Tibial artery (tissue), 4 donors: Measurements from ENCODE around the gene CCL13.

Experiments used
- DNase-seq, 2 donors: peaks; one replicate each; pipeline ENCODE4 v3.0.0-alpha.2; 2019
- H3K27ac ChIP-seq, 2 donors: fragments of 200-600 bp; sonication (generic) in 1 of 2; 1 replicate in 1 of 2; 2 replicates in 1 of 2; pipeline ENCODE4 v1.5.1; 2018 to 2019; ENCODE audit warnings: mild to moderate bottlenecking in 1 of 2
- H3K27me3 ChIP-seq, 2 donors: fragments of 200-600 bp; sonication (generic) in 1 of 2; one replicate each; pipeline versions ENCODE4 v1.5.1 to v1.6.0; 2016 to 2019
- H3K36me3 ChIP-seq, 3 donors: fragments of 200-600 bp; sonication (generic) in 2 of 3; one replicate each; pipeline ENCODE4 v1.5.1; 2016 to 2019; ENCODE audit warnings: mild to moderate bottlenecking in 2 of 3
- H3K4me1 ChIP-seq, 4 donors: fragments of 200-600 bp; sonication (generic) in 2 of 4; 1 replicate in 3 of 4; 2 replicates in 1 of 4; pipeline ENCODE4 v1.5.1; 2016 to 2019
- H3K4me3 ChIP-seq, 2 donors: fragments of 200-600 bp; sonication (generic) in 1 of 2; 1 replicate in 1 of 2; 2 replicates in 1 of 2; pipeline ENCODE4 v1.5.1; 2018 to 2019; ENCODE audit warnings: mild to moderate bottlenecking in 2 of 2
- H3K9me3 ChIP-seq, 3 donors: fragments of 200-600 bp; sonication (generic) in 1 of 3; one replicate each; pipeline ENCODE4 v1.5.1; 2016 to 2019
- intact Hi-C: fragments of 100-400 bp; cut with DNase I; formaldehyde crosslinking; loops from one replicate; pipeline ENCODE4 v1.15.0; 2023; ENCODE audit warnings: low total_unique reads
- TF ChIP-seq, protein P1 (sequence below), 2 experiments: fragments of 200-600 bp in 1 of 2; fragments of 450-650 bp in 1 of 2; IDR thresholded peaks; one replicate each; pipeline ENCODE4 v1.5.1; 2017 to 2019; ENCODE audit warnings: antibody characterized with exemption in 2 of 2, mild to moderate bottlenecking in 1 of 2, moderate library complexity in 1 of 2

Gene CCL13

DNA sequence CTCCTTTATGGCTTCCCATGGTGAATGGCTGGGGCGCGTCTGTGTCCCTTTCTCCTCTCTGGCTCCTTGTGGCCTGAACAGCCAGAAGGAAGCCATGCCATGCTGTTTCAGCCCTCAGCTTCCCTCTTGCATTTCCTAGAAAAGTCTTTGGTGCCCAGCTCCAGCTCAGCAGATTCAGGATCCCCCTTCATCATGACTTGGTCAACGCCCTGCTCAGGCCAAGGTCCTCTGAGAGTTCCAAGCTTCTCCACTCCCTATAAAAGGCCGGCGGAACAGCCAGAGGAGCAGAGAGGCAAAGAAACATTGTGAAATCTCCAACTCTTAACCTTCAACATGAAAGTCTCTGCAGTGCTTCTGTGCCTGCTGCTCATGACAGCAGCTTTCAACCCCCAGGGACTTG, at the start of gene CCL13:
CCL13 (plus strand) TSS at position 287 of the 400 bp plus-strand sequence; CDS start at position 334, 47 bp downstream.
- Histone ChIP-seq H3K27ac (peak within 1 kb of the TSS in 1 of 2 donors; percentile 49), H3K27me3 (no peaks in the 10 kb centered on the region), H3K36me3 (no peaks in the 10 kb centered on the region), H3K4me3 (no peak within 1 kb of the TSS), H3K9me3 (no peaks in the 10 kb centered on the region), H3K4me1 (peaks cover 0 to 18% (median 4%) of the 10 kb centered on the region in 4 donors)
- DNase-seq, result peak in 1 of 2 donors; percentile 43
- TF ChIP-seq, protein P1, sequence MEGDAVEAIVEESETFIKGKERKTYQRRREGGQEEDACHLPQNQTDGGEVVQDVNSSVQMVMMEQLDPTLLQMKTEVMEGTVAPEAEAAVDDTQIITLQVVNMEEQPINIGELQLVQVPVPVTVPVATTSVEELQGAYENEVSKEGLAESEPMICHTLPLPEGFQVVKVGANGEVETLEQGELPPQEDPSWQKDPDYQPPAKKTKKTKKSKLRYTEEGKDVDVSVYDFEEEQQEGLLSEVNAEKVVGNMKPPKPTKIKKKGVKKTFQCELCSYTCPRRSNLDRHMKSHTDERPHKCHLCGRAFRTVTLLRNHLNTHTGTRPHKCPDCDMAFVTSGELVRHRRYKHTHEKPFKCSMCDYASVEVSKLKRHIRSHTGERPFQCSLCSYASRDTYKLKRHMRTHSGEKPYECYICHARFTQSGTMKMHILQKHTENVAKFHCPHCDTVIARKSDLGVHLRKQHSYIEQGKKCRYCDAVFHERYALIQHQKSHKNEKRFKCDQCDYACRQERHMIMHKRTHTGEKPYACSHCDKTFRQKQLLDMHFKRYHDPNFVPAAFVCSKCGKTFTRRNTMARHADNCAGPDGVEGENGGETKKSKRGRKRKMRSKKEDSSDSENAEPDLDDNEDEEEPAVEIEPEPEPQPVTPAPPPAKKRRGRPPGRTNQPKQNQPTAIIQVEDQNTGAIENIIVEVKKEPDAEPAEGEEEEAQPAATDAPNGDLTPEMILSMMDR (IDR thresholded peaks at IDR 0.05), result no peak
- intact Hi-C loops, result loop anchor here (5.0 kb wide), 1 partner anchor 54 kb away; no protein-coding TSS in a partner anchor

DNA sequence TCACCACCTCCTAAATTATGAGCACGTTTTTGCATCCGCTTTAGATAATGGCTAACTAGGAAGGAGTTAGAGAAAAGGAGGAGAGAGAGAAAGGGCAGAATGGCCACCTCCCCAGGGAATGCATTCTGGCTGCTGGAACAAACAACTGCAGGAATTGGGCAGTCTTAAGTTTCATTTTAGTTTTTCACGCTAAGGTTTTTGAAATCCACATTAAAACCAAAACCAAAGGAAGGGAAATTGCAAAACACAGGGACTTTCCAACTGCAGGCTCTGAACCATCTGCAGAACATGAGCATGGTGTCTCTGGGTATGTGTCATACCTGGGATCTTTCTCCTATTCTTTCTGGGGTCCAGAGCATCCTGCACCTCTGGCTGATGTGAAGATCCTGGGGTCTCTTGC, 49.2 kb upstream of the CCL13 start:
- no peak overlapping the region for H3K4me3 ChIP-seq
- H3K36me3 ChIP-seq, result no peaks in the 10 kb centered on the region
- TF ChIP-seq, protein P1 (IDR thresholded peaks at IDR 0.05), result no peak
- H3K27me3 ChIP-seq, result no peaks in the 10 kb centered on the region
- no peaks in the 10 kb centered on the region for H3K9me3 ChIP-seq
- H3K4me1 ChIP-seq, result peaks cover 0 to 26% (median 15%) of the 10 kb centered on the region in 4 donors
- intact Hi-C loops, result no loop called here
- no peak for DNase-seq
- H3K27ac ChIP-seq, result peak overlapping the region in 1 of 2 donors; percentile 11

DNA sequence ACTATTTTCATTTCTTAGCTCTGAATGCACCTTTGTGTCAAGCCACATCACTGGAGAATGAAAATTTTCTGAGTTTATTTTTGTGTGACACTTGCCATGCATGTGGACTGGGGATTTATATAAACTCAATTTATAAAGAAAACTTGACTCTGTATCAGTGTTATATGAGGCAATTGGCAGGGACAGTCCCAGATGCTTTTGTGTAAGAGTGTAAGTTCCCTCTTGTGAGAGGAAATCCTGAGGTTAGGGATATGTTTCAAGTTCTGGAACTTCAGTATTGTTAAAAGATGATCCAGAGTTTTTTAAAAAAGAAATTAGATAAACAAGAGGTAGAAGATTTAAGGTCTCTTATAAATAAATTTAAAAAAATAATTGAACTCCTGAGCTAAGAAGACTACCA, 47.9 kb upstream of the CCL13 start:
- Histone ChIP-seq H3K27ac (no peak overlapping the region), H3K27me3 (no peaks in the 10 kb centered on the region), H3K9me3 (no peaks in the 10 kb centered on the region), H3K4me1 (peaks cover 0 to 30% (median 15%) of the 10 kb centered on the region in 4 donors), H3K4me3 (no peak overlapping the region), H3K36me3 (no peaks in the 10 kb centered on the region)
- TF ChIP-seq, protein P1 (IDR thresholded peaks at IDR 0.05), result no peak
- intact Hi-C loops, result no loop called here
- no peak for DNase-seq

DNA sequence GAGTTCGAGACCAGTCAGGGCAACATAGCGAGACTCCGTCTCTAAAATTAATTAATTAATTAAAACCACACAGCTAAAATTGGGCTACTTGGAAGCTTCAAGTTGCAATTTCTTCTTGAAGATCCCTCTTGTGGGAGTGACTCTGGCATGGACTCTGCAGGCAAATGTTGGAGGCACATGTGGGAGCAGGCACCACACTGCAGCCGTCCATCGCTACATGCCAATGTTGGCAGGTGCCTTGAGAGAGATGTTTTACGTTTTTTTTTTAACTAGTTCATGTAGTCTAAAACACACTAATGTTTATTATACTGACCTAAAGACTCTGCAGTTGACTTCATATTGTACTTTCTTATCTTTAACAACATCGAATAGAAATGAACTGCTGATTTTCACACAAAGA, 45.0 kb upstream of the CCL13 start:
- Histone ChIP-seq H3K27ac (no peak overlapping the region), H3K27me3 (no peaks in the 10 kb centered on the region), H3K4me1 (peaks cover 0 to 45% (median 27%) of the 10 kb centered on the region in 4 donors), H3K4me3 (no peak overlapping the region), H3K36me3 (no peaks in the 10 kb centered on the region), H3K9me3 (no peaks in the 10 kb centered on the region)
- intact Hi-C loops, result no loop called here
- TF ChIP-seq, protein P1 (IDR thresholded peaks at IDR 0.05), result no peak
- no peak for DNase-seq

DNA sequence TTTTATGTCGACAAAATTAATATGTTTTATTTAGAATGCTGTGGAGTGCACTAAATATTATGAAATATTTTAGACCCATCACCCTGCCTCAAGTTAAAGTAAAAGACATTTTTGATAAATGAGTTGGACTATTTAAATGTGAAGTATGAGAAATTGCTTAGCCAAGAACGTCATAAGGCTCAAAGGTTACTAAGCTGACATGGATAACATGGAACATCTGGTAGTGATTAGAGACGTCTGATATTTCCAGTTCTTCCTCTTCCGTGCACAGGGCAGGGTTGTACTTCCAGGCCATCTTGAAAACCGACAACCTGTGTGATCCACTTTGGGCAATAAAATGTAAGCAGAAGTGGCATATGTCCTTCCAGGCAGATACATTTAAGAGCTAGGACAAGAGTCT, 44.2 kb upstream of the CCL13 start:
- peaks cover 0 to 37% (median 20%) of the 10 kb centered on the region in 4 donors for H3K4me1 ChIP-seq
- no peak for DNase-seq
- intact Hi-C loops, result no loop called here
- no peak overlapping the region for H3K27ac ChIP-seq
- no peaks in the 10 kb centered on the region for H3K9me3 ChIP-seq
- no peaks in the 10 kb centered on the region for H3K27me3 ChIP-seq
- TF ChIP-seq, protein P1 (IDR thresholded peaks at IDR 0.05), result no peak
- no peak overlapping the region for H3K4me3 ChIP-seq
- no peaks in the 10 kb centered on the region for H3K36me3 ChIP-seq

DNA sequence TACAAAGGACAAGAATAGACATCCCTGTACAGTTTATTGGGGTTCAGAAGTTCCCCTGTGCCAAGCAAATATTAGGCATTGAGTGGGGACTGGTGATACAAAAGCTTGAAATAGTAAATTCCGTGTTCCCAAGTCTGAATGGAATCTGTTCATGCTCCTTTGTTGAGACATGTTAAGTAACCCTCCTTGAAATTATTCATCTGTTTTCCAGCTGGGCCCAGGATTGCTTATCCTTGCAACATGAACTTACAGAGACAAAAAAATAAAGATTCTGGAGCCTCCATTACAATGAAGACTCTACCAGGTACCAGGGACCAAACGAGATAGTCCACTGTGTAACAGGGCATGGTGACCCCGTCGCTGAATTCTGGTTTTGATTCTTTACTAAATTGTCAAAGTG, 43.1 kb upstream of the CCL13 start:
- Histone ChIP-seq H3K27me3 (no peaks in the 10 kb centered on the region), H3K4me1 (peaks cover 0 to 26% (median 17%) of the 10 kb centered on the region in 4 donors), H3K36me3 (no peaks in the 10 kb centered on the region), H3K27ac (peak overlapping the region in 1 of 2 donors; percentile 70), H3K9me3 (no peaks in the 10 kb centered on the region), H3K4me3 (no peak overlapping the region)
- TF ChIP-seq, protein P1 (IDR thresholded peaks at IDR 0.05), result no peak
- no peak for DNase-seq
- intact Hi-C loops, result no loop called here
